ENCODE data around the gene WNT3A.

Gene WNT3A

GRCh38 chr1:228029281-228029680 lies 22.5 kb downstream of the WNT3A start:
- no peaks in the 10 kb centered on the region for H3K9me3 Mint-ChIP-seq
- H3K4me3 Mint-ChIP-seq, result no peak overlapping the region
- H3K4me1 Mint-ChIP-seq (ENCODE audit: low read depth), result no peaks in the 10 kb centered on the region
- peaks cover 44% of the 10 kb centered on the region for H3K27me3 Mint-ChIP-seq
- no peak for DNase-seq
- H3K36me3 Mint-ChIP-seq (ENCODE audit: low read depth), result no peaks in the 10 kb centered on the region
- no peak overlapping the region for H3K27ac Mint-ChIP-seq

- no peak overlapping the region for H3K4me3 Mint-ChIP-seq
- peaks cover 54% of the 10 kb centered on the region for H3K27me3 Mint-ChIP-seq
- no peaks in the 10 kb centered on the region for H3K4me1 Mint-ChIP-seq (ENCODE audit: low read depth)
- peak; percentile 18 for DNase-seq
- no peaks in the 10 kb centered on the region for H3K36me3 Mint-ChIP-seq (ENCODE audit: low read depth)
- H3K27ac Mint-ChIP-seq, result no peak overlapping the region
- no peaks in the 10 kb centered on the region for H3K9me3 Mint-ChIP-seq
Observed at GRCh38 chr1:228030451-228031201, 23.8 kb downstream of the WNT3A start.

GRCh38 chr1:228031276-228031995 lies 24.6 kb downstream of the WNT3A start:
- DNase-seq, result peak; percentile 11
- H3K4me3 Mint-ChIP-seq, result no peak overlapping the region
- H3K27ac Mint-ChIP-seq, result no peak overlapping the region

GRCh38 chr1:228032041-228032440 lies 25.2 kb downstream of the WNT3A start:
- Mint-ChIP-seq H3K4me3 (no peak overlapping the region), H3K4me1 (ENCODE audit: low read depth) (no peaks in the 10 kb centered on the region), H3K9me3 (no peaks in the 10 kb centered on the region), H3K36me3 (ENCODE audit: low read depth) (no peaks in the 10 kb centered on the region), H3K27me3 (peaks cover 64% of the 10 kb centered on the region), H3K27ac (no peak overlapping the region)
- peak; percentile 16 for DNase-seq

More at GRCh38 chr1:228031276-228031995, 24.6 kb downstream of the WNT3A start:
- no peaks in the 10 kb centered on the region for H3K9me3 Mint-ChIP-seq
- peaks cover 61% of the 10 kb centered on the region for H3K27me3 Mint-ChIP-seq
- no peaks in the 10 kb centered on the region for H3K4me1 Mint-ChIP-seq (ENCODE audit: low read depth)
- H3K36me3 Mint-ChIP-seq (ENCODE audit: low read depth), result no peaks in the 10 kb centered on the region

GRCh38 chr1:228033376-228033775 lies 26.6 kb downstream of the WNT3A start:
- Mint-ChIP-seq H3K36me3 (ENCODE audit: low read depth) (no peaks in the 10 kb centered on the region), H3K27ac (no peak overlapping the region), H3K27me3 (peaks cover 68% of the 10 kb centered on the region), H3K9me3 (no peaks in the 10 kb centered on the region), H3K4me3 (no peak overlapping the region), H3K4me1 (ENCODE audit: low read depth) (peaks cover 2% of the 10 kb centered on the region)
- no peak for DNase-seq

- peaks cover 2% of the 10 kb centered on the region for H3K4me1 Mint-ChIP-seq (ENCODE audit: low read depth)
- H3K4me3 Mint-ChIP-seq, result no peak overlapping the region
- H3K27ac Mint-ChIP-seq, result no peak overlapping the region
- peak; percentile 23 for DNase-seq
- peaks cover 79% of the 10 kb centered on the region for H3K27me3 Mint-ChIP-seq
- H3K9me3 Mint-ChIP-seq, result no peaks in the 10 kb centered on the region
- H3K36me3 Mint-ChIP-seq (ENCODE audit: low read depth), result no peaks in the 10 kb centered on the region
Observed at GRCh38 chr1:228034954-228035837, 28.4 kb downstream of the WNT3A start.

- H3K4me3 Mint-ChIP-seq, result no peak overlapping the region
- H3K27me3 Mint-ChIP-seq, result peaks cover 77% of the 10 kb centered on the region
Observed at GRCh38 chr1:228035844-228036243, 29.0 kb downstream of the WNT3A start.

GRCh38 chr1:228036701-228037231 lies 30.0 kb downstream of the WNT3A start:
- H3K27me3 Mint-ChIP-seq, result peaks cover 68% of the 10 kb centered on the region
- no peaks in the 10 kb centered on the region for H3K36me3 Mint-ChIP-seq (ENCODE audit: low read depth)
- peaks cover 2% of the 10 kb centered on the region for H3K4me1 Mint-ChIP-seq (ENCODE audit: low read depth)
- no peaks in the 10 kb centered on the region for H3K9me3 Mint-ChIP-seq
- peak; percentile 20 for DNase-seq
- H3K27ac Mint-ChIP-seq, result no peak overlapping the region
- no peak overlapping the region for H3K4me3 Mint-ChIP-seq

More at GRCh38 chr1:228035844-228036243, 29.0 kb downstream of the WNT3A start:
- DNase-seq, result peak; percentile 8
- Mint-ChIP-seq H3K4me1 (ENCODE audit: low read depth) (peaks cover 2% of the 10 kb centered on the region), H3K9me3 (no peaks in the 10 kb centered on the region), H3K27ac (no peak overlapping the region), H3K36me3 (ENCODE audit: low read depth) (no peaks in the 10 kb centered on the region)

- peaks cover 61% of the 10 kb centered on the region for H3K27me3 Mint-ChIP-seq
- peaks cover 2% of the 10 kb centered on the region for H3K4me1 Mint-ChIP-seq (ENCODE audit: low read depth)
- no peak overlapping the region for H3K27ac Mint-ChIP-seq
- H3K4me3 Mint-ChIP-seq, result peak overlapping the region; percentile 18
- no peaks in the 10 kb centered on the region for H3K9me3 Mint-ChIP-seq
- peak; percentile 47 for DNase-seq
- H3K36me3 Mint-ChIP-seq (ENCODE audit: low read depth), result no peaks in the 10 kb centered on the region
Observed at GRCh38 chr1:228037401-228038386, 30.9 kb downstream of the WNT3A start.

GRCh38 chr1:228038387-228039005 lies 31.7 kb downstream of the WNT3A start:
- Mint-ChIP-seq H3K9me3 (no peaks in the 10 kb centered on the region), H3K4me1 (ENCODE audit: low read depth) (peaks cover 2% of the 10 kb centered on the region), H3K36me3 (ENCODE audit: low read depth) (no peaks in the 10 kb centered on the region), H3K27ac (no peak overlapping the region), H3K4me3 (no peak overlapping the region), H3K27me3 (peaks cover 53% of the 10 kb centered on the region)
- DNase-seq, result no peak

GRCh38 chr1:228039006-228039903 lies 32.5 kb downstream of the WNT3A start:
- H3K36me3 Mint-ChIP-seq (ENCODE audit: low read depth), result no peaks in the 10 kb centered on the region
- H3K27me3 Mint-ChIP-seq, result peaks cover 50% of the 10 kb centered on the region
- H3K9me3 Mint-ChIP-seq, result no peaks in the 10 kb centered on the region
- DNase-seq, result no peak
- H3K27ac Mint-ChIP-seq, result no peak overlapping the region
- H3K4me3 Mint-ChIP-seq, result no peak overlapping the region
- H3K4me1 Mint-ChIP-seq (ENCODE audit: low read depth), result peaks cover 2% of the 10 kb centered on the region

- H3K9me3 Mint-ChIP-seq, result no peaks in the 10 kb centered on the region
- peaks cover 2% of the 10 kb centered on the region for H3K4me1 Mint-ChIP-seq (ENCODE audit: low read depth)
- no peak overlapping the region for H3K4me3 Mint-ChIP-seq
- no peaks in the 10 kb centered on the region for H3K36me3 Mint-ChIP-seq (ENCODE audit: low read depth)
- DNase-seq, result peak; percentile 22
- H3K27ac Mint-ChIP-seq, result no peak overlapping the region
- H3K27me3 Mint-ChIP-seq, result peaks cover 44% of the 10 kb centered on the region
Observed at GRCh38 chr1:228039986-228040385, 33.2 kb downstream of the WNT3A start.
